ENCODE results near the gene CCR7. TPM values are rescaled to one million over a fixed set of nuclear protein-coding genes. Genes with fewer than 3 reads are reported as not detected.

CCR7 gene
- total and polyA plus RNA-seq, 2 of the 8 experiments (the other 6 are each of a cell fraction or from before 2014, with no cell fraction given): 0.12 to 0.17 TPM

DNA sequence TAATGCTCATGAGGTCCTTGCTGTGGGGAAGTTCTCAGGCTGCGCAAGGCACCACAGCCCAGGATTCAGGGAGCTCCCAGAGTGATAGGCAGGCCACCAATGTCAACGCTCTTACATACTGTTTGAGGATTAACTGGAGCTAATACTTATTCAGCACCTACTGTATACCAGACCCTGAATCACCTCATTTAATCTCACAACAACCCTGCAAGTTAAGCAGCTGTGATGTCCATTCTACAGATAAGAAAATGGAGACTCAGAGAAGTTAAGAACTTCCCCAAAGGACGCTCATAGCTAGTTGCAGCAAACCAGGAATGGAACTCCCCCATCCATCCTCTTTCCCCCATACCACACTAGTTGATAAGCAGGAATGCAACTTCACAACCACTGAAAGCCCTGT is 25.5 kb upstream of the CCR7 start:
- H3K9me3 ChIP-seq (ENCODE audit: insufficient read depth in 2 of 2, low read depth in 1 of 2, low read length in 1 of 2): no peaks in the 10 kb centered on the region
- no peak overlapping the region for H2BK120ac ChIP-seq (replicated peaks; ENCODE audit: low read depth, low read length)
- no peaks in the 10 kb centered on the region for H3K79me1 ChIP-seq (ENCODE audit: low read depth, low read length)
- no peak overlapping the region for H2BK5ac ChIP-seq (ENCODE audit: low read depth, low read length)
- H2AFZ ChIP-seq (ENCODE audit: low read length): no peak overlapping the region
- H2BK12ac ChIP-seq (ENCODE audit: low read depth, low read length): no peak overlapping the region
- no peaks in the 10 kb centered on the region; a peak in 1 of 7 replicates for H3K27me3 ChIP-seq (replicated peaks in 1 of 4; ENCODE audit: control insufficient read depth in 3 of 4, extremely low read depth in 1 of 4, insufficient read depth in 3 of 4, low read length in 3 of 4)
- no peaks in the 10 kb centered on the region for H3K36me3 ChIP-seq (ENCODE audit: control insufficient read depth in 2 of 4, insufficient read depth in 4 of 4, low read length in 3 of 4)
- CTCF ChIA-PET (ENCODE audit: partially characterized antibody): interaction anchor here (0.6 to 1.6 kb wide), 5 partner anchors 10 to 141 kb away, joined by 3 to 5 read pairs (median 3); no protein-coding TSS in a partner anchor
- no peak overlapping the region for H3K27ac ChIP-seq (ENCODE audit: low read depth, low read length)
- DNase-seq (ENCODE audit: low read depth in 1 of 2, low spot score in 2 of 2) (no peak), FAIRE-seq (no peak)
- no peak overlapping the region for H4K8ac ChIP-seq (ENCODE audit: extremely low read depth, insufficient read depth, low read length)
- no peak overlapping the region for H2BK15ac ChIP-seq (ENCODE audit: low read length)
- H3K23ac ChIP-seq (ENCODE audit: insufficient read length): no peak overlapping the region
- no peak overlapping the region for H2AK5ac ChIP-seq (ENCODE audit: low read depth, low read length)
- H3K14ac ChIP-seq (ENCODE audit: insufficient read length): no peak overlapping the region
- POLR2A ChIA-PET (ENCODE audit: partially characterized antibody): no interaction called here
- no peak overlapping the region for H3K4me3 ChIP-seq (ENCODE audit: extremely low read depth in 1 of 4, insufficient read depth in 2 of 4, low read depth in 3 of 4, low read length in 4 of 4)
- no peak overlapping the region for H4K91ac ChIP-seq (replicated peaks; ENCODE audit: insufficient read length, low read length)
- WGBS, 2 experiments (ENCODE audit: extremely low coverage in 1 of 2, insufficient coverage in 1 of 2, insufficient read length in 1 of 2, insufficient replicate concordance in 2 of 2, low coverage in 1 of 2, low lambda C conversion rate in 2 of 2, missing lambda C conversion rate in 1 of 2): 85% methylated on average over 3 of the region's 3 CpGs; no CpG with 5 or more reads in 1 of the 2 experiments
- no peaks in the 10 kb centered on the region for H3K4me1 ChIP-seq (replicated peaks in 1 of 4; ENCODE audit: control insufficient read depth in 3 of 4, insufficient read depth in 4 of 4, low read length in 3 of 4)
- H3K9ac ChIP-seq (replicated peaks in 1 of 4; ENCODE audit: extremely low read depth in 1 of 4, low read depth in 3 of 4, low read length in 3 of 4): no peak overlapping the region
- no peak overlapping the region for H4K5ac ChIP-seq (ENCODE audit: insufficient read length, low read depth, low read length)
- H3K79me2 ChIP-seq (ENCODE audit: control insufficient read depth in 1 of 2, insufficient read depth in 2 of 2, low read length in 2 of 2): no peaks in the 10 kb centered on the region
- H4K20me1 ChIP-seq (replicated peaks in 1 of 2; ENCODE audit: control insufficient read depth in 1 of 2, insufficient read depth in 2 of 2, low read length in 2 of 2): no peaks in the 10 kb centered on the region
- H2BK20ac ChIP-seq (ENCODE audit: low read length): no peak overlapping the region
- H3K18ac ChIP-seq (ENCODE audit: extremely low read depth, low read length): no peak overlapping the region
- no peaks in the 10 kb centered on the region for H3K23me2 ChIP-seq (ENCODE audit: low read depth, low read length)
- no peak overlapping the region for H3K4me2 ChIP-seq (ENCODE audit: insufficient read depth in 1 of 2, low read depth in 2 of 2, low read length in 2 of 2)
- no peak overlapping the region for H3K4ac ChIP-seq (replicated peaks; ENCODE audit: insufficient read length, low read depth, low read length)
- no peak overlapping the region for H3K56ac ChIP-seq (replicated peaks; ENCODE audit: insufficient read length, low read depth, low read length)
- TF ChIP-seq TAF1 (IDR thresholded peaks at IDR 0.05; ENCODE audit: low read depth, low read length) (no peak), NRF1 (IDR thresholded peaks at IDR 0.05; ENCODE audit: low read depth, low read length) (no peak), HDAC6 (IDR thresholded peaks at IDR 0.05; ENCODE audit: low read depth, low read length) (no peak), SRF (IDR thresholded peaks at IDR 0.05; ENCODE audit: low read depth, low read length) (no peak), KDM4A (IDR thresholded peaks at IDR 0.05; ENCODE audit: low read depth, low read length, severe bottlenecking) (no peak)
